Measurements from ENCODE around the gene PPM1H. TPM values are rescaled to one million over a fixed set of nuclear protein-coding genes. Genes with fewer than 3 reads are reported as not detected.

The PPM1H gene
- total and polyA plus RNA-seq, 2 of the 8 experiments (the other 6 are each of a cell fraction or from before 2014, with no cell fraction given) = 16.4 to 36.1 TPM

- TF ChIP-seq RFX5 (IDR thresholded peaks at IDR 0.05; ENCODE audit: borderline replicate concordance, low read depth, low read length) (no peak), SIN3A (conservative IDR thresholded peaks at IDR 0.05 in 1 of 2, IDR thresholded peaks at IDR 0.05 in 1 of 2; ENCODE audit: low read depth in 1 of 2, low read length in 2 of 2) (no peak)
These were observed 20.3 kb downstream of the PPM1H start (continued) for GRCh38 chr12:62914443-62915203.
